Liver (tissue), 9 donors: ENCODE measurements around the gene RNF34. TPM values are rescaled to one million over a fixed set of nuclear protein-coding genes. Genes with fewer than 3 reads are reported as not detected.
"Not testable (repeated sequence)": the region's sequence is repeated elsewhere in the genome, so short reads cannot be mapped to it uniquely, and the experiment has no call there.

Experiments used
- DNase-seq: peaks from one replicate; pipeline ENCODE4 v3.0.0-alpha.2; 2017; ENCODE audit warnings: low spot score
- H3K27ac ChIP-seq, 2 donors: one replicate each; pipeline ENCODE4 v1.7.0; 2013; ENCODE audit warnings: inconsistent platforms in 2 of 2, low read length in 2 of 2, control low read depth in 1 of 2, low read depth in 1 of 2, mild to moderate bottlenecking in 1 of 2
- H3K27me3 ChIP-seq, 4 donors: one replicate each; pipeline versions ENCODE4 v1.6.1 to v1.7.0; 2013; ENCODE audit warnings: low read length in 3 of 4, inconsistent platforms in 1 of 4, mild to moderate bottlenecking in 1 of 4, moderate library complexity in 1 of 4; ENCODE audit not compliant: control insufficient read depth in 4 of 4, insufficient read depth in 4 of 4
- H3K36me3 ChIP-seq, 4 donors: one replicate each; pipeline versions ENCODE4 v1.6.1 to v1.7.0; 2013; ENCODE audit warnings: low read length in 3 of 4, mild to moderate bottlenecking in 3 of 4, low read depth in 1 of 4, moderate library complexity in 1 of 4; ENCODE audit not compliant: control insufficient read depth in 4 of 4, insufficient read depth in 3 of 4
- H3K4me1 ChIP-seq, 4 donors: one replicate each; pipeline versions ENCODE4 v1.6.1 to v1.7.0; 2013; ENCODE audit warnings: low read length in 3 of 4, mild to moderate bottlenecking in 3 of 4, moderate library complexity in 1 of 4; ENCODE audit not compliant: control insufficient read depth in 4 of 4, insufficient read depth in 4 of 4
- H3K4me3 ChIP-seq, 3 donors: one replicate each; pipeline versions ENCODE4 v1.6.1 to v1.7.0; 2013; ENCODE audit warnings: low read length in 3 of 3, control low read depth in 1 of 3, low read depth in 1 of 3, mild to moderate bottlenecking in 1 of 3
- H3K9ac ChIP-seq, 2 donors: one replicate each; pipeline ENCODE4 v1.7.0; 2013; ENCODE audit warnings: low read length in 2 of 2, mild to moderate bottlenecking in 2 of 2, moderate library complexity in 2 of 2, control low read depth in 1 of 2, low read depth in 1 of 2
- H3K9me3 ChIP-seq, 4 donors: one replicate each; pipeline versions ENCODE4 v1.6.1 to v1.7.0; 2013; ENCODE audit warnings: low read length in 3 of 4; ENCODE audit not compliant: control insufficient read depth in 4 of 4
- ATF3 ChIP-seq: IDR thresholded peaks from 2 replicates; pipeline ENCODE4 v1.6.1; 2016; ENCODE audit warnings: antibody characterized with exemption
- CTCF ChIP-seq: fragments of 150-350 bp; IDR thresholded peaks from 2 replicates; pipeline ENCODE4 v1.5.1; 2017; ENCODE audit warnings: improper control_type of control experiment, low read depth, low read length; ENCODE audit not compliant: missing input control
- EGR1 ChIP-seq, 2 donors: IDR thresholded peaks; 2 replicates each; pipeline ENCODE4 v1.6.1; 2016 to 2018; ENCODE audit warnings: antibody characterized with exemption in 2 of 2, low read depth in 2 of 2
- FOXA1 ChIP-seq: IDR thresholded peaks from 2 replicates; pipeline ENCODE4 v1.6.1; 2016; ENCODE audit warnings: antibody characterized with exemption
- FOXA2 ChIP-seq: IDR thresholded peaks from 2 replicates; pipeline ENCODE4 v1.6.1; 2016; ENCODE audit warnings: antibody characterized with exemption
- GABPA ChIP-seq, 2 donors: IDR thresholded peaks in 1 of 2; conservative IDR thresholded peaks in 1 of 2; 2 replicates each; pipeline ENCODE4 v1.6.1; 2016; ENCODE audit warnings: antibody characterized with exemption in 2 of 2, mild to moderate bottlenecking in 1 of 2, moderate library complexity in 1 of 2
- HNF4A ChIP-seq, 2 donors: conservative IDR thresholded peaks; 2 replicates each; pipeline ENCODE4 v1.6.1; 2016; ENCODE audit warnings: antibody characterized with exemption in 2 of 2, mild to moderate bottlenecking in 2 of 2
- HNF4G ChIP-seq: IDR thresholded peaks from 2 replicates; pipeline ENCODE4 v1.6.1; 2016; ENCODE audit warnings: antibody characterized with exemption
- JUND ChIP-seq, 2 donors: IDR thresholded peaks; 2 replicates each; pipeline ENCODE4 v1.6.1; 2016; ENCODE audit warnings: antibody characterized with exemption in 2 of 2
- MAX ChIP-seq: IDR thresholded peaks from 2 replicates; pipeline ENCODE4 v1.6.1; 2016; ENCODE audit warnings: antibody characterized with exemption
- NR2F2 ChIP-seq: IDR thresholded peaks from 2 replicates; pipeline ENCODE4 v1.6.1; 2016; ENCODE audit warnings: antibody characterized with exemption
- REST ChIP-seq: IDR thresholded peaks from 2 replicates; pipeline ENCODE4 v1.6.1; 2016; ENCODE audit warnings: antibody characterized with exemption, mild to moderate bottlenecking
- RXRA ChIP-seq, 2 donors: IDR thresholded peaks; 2 replicates each; pipeline ENCODE4 v1.6.1; 2017 to 2018; ENCODE audit warnings: antibody characterized with exemption in 2 of 2, mild to moderate bottlenecking in 1 of 2
- SP1 ChIP-seq: IDR thresholded peaks from 2 replicates; pipeline ENCODE4 v1.6.1; 2018; ENCODE audit warnings: antibody characterized with exemption, mild to moderate bottlenecking
- YY1 ChIP-seq: IDR thresholded peaks from 2 replicates; pipeline ENCODE4 v1.6.1; 2016; ENCODE audit warnings: antibody characterized with exemption, mild to moderate bottlenecking
- ZBTB33 ChIP-seq: IDR thresholded peaks from 2 replicates; pipeline ENCODE4 v1.6.1; 2016; ENCODE audit warnings: antibody characterized with exemption
- WGBS: extraction: QIAGEN DNeasy Blood & Tissue Kit; methylation state at CpG from one replicate; pipeline ENCODE4 v1.1.7; 2013; 5-methylcytosine and 5-hydroxymethylcytosine counted together
- polyA plus RNA-seq, 2 donors: library from polyadenylated mRNA; stranded (reverse) in 1 of 2; unstranded in 1 of 2; fragments of 200-250 nt in 1 of 2; fragments of >200 nt in 1 of 2; fragmentation: Nextera tagmentation in 1 of 2; extraction: Ambion mirVana in 1 of 2; gene quantifications; one replicate each; pipeline versions ENCODE4 v1.2.1 to v1.2.3, GENCODE V29; 2013 to 2015
- total RNA-seq, 2 donors: library from RNA; depleted of rRNA; stranded (reverse); fragments of >200 nt; gene quantifications; one replicate each; pipeline ENCODE4 v1.2.3, GENCODE V29; 2014
- donor health status: healthy.
- donor health status: healthy.
- donor health status: healthy.
- donor health status: healthy.
- donor health status: healthy.

The RNF34 gene
- total and polyA plus RNA-seq, 4 donors: 9.5 to 27.7 (median 17.9) TPM

- H3K4me1 ChIP-seq: no peaks in the 10 kb centered on the region
- TF ChIP-seq CTCF (no peak), RXRA (IDR thresholded peaks at IDR 0.05) (no peak)
- no peaks in the 10 kb centered on the region for H3K9me3 ChIP-seq
- H3K27ac ChIP-seq: no peak overlapping the region
- WGBS: 80% methylated on average over 6 of the region's 6 CpGs
- no peaks in the 10 kb centered on the region for H3K27me3 ChIP-seq
- no peak for DNase-seq
- H3K9ac ChIP-seq: no peak overlapping the region
- no peaks in the 10 kb centered on the region for H3K36me3 ChIP-seq
- no peak overlapping the region for H3K4me3 ChIP-seq
These were observed 28.5 kb upstream of the RNF34 start for GRCh38 chr12:121371404-121371803.

- DNase-seq: no peak
- 88% methylated on average over 6 of the region's 6 CpGs for WGBS
- H3K9ac ChIP-seq: no peak overlapping the region
- no peaks in the 10 kb centered on the region for H3K27me3 ChIP-seq
- no peak overlapping the region for H3K27ac ChIP-seq
- H3K36me3 ChIP-seq: no peaks in the 10 kb centered on the region
- H3K4me3 ChIP-seq: no peak overlapping the region
- H3K9me3 ChIP-seq: no peaks in the 10 kb centered on the region
- TF ChIP-seq RXRA (IDR thresholded peaks at IDR 0.05) (no peak), FOXA1 (no peak), FOXA2 (no peak), YY1 (no peak), SP1 (no peak), REST (no peak), HNF4G (no peak), GABPA (IDR thresholded peaks at IDR 0.05 in 1 of 2, conservative IDR thresholded peaks at IDR 0.05 in 1 of 2) (no peak), ZBTB33 (no peak), ATF3 (no peak), JUND (IDR thresholded peaks at IDR 0.05) (no peak), MAX (no peak), EGR1 (IDR thresholded peaks at IDR 0.05; ENCODE audit: low read depth in 2 of 2) (no peak), NR2F2 (no peak), CTCF (no peak), HNF4A (conservative IDR thresholded peaks at IDR 0.05) (no peak)
- H3K4me1 ChIP-seq: peaks cover 0 to 7% (median 1%) of the 10 kb centered on the region in 4 donors
These were observed 26.2 kb upstream of the RNF34 start for GRCh38 chr12:121373755-121374154.

GRCh38 chr12:121374336-121374735 lies 25.6 kb upstream of the RNF34 start:
- H3K27ac ChIP-seq, H3K4me3 ChIP-seq, DNase-seq, H3K9ac ChIP-seq, H3K4me1 ChIP-seq, H3K9me3 ChIP-seq, H3K36me3 ChIP-seq, H3K27me3 ChIP-seq: not testable (repeated sequence)
- 96% methylated on average over 23 of the region's 23 CpGs for WGBS
